ENCODE results near the gene LGALS7B. TPM values are rescaled to one million over a fixed set of nuclear protein-coding genes. Genes with fewer than 3 reads are reported as not detected.
"Not testable (repeated sequence)": the region's sequence is repeated elsewhere in the genome, so short reads cannot be mapped to it uniquely, and the experiment has no call there.

LGALS7B gene
- total RNA-seq, 2 donors from 2014 or later = not detected

DNA sequence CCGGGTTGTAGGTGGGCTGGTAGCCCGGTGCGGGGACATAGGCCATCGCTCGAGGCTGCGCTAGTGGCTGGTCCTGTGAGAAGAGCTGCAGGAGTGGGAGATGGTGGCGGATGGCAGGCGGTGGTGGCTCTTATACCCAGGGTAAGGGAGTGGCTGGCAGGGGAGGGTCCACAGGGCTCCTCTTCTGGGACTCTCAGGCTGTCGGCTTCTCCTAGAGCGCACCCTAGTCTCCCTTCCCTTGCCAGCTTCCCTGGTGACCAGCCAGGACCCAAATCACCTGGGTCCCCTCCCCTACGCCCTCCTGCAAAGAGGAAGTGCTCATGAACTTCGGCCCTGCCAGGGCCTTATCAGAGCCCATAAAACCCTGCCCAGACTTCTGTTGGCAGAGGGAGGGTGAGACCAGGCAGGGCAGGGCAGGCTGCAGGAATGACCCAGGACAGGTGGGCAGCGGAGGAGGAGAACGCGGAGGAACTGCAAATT is 23.9 kb downstream of the LGALS7B start, which contains the start of gene LGALS4:
Gene LGALS4, minus strand, starts transcription at position 105 of the 480 bp plus-strand sequence. Its CDS starts 59 bp downstream, at position 46.
- DNase-seq = peak; percentile 96
- H3K4me3 ChIP-seq = peak within 1 kb of the TSS; percentile 72
- H3K36me3 ChIP-seq = peaks cover 7% of the 10 kb centered on the region
- H3K9me3 ChIP-seq = no peaks in the 10 kb centered on the region
- intact Hi-C loops (cut with DNase I) = loop anchor here (5.0 kb wide), 1 partner anchor 34 kb away; the partner anchor contains the start of gene HNRNPL
- H3K9ac ChIP-seq (ENCODE audit: low read depth in 2 of 2, low read length in 2 of 2) = peak within 1 kb of the TSS; percentile 77 to 94
- no peaks in the 10 kb centered on the region for H3K27me3 ChIP-seq
- peaks cover 8% of the 10 kb centered on the region for H3K4me1 ChIP-seq
- H3K27ac ChIP-seq = peak within 1 kb of the TSS; percentile 93
- TF ChIP-seq, protein P1, sequence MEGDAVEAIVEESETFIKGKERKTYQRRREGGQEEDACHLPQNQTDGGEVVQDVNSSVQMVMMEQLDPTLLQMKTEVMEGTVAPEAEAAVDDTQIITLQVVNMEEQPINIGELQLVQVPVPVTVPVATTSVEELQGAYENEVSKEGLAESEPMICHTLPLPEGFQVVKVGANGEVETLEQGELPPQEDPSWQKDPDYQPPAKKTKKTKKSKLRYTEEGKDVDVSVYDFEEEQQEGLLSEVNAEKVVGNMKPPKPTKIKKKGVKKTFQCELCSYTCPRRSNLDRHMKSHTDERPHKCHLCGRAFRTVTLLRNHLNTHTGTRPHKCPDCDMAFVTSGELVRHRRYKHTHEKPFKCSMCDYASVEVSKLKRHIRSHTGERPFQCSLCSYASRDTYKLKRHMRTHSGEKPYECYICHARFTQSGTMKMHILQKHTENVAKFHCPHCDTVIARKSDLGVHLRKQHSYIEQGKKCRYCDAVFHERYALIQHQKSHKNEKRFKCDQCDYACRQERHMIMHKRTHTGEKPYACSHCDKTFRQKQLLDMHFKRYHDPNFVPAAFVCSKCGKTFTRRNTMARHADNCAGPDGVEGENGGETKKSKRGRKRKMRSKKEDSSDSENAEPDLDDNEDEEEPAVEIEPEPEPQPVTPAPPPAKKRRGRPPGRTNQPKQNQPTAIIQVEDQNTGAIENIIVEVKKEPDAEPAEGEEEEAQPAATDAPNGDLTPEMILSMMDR (IDR thresholded peaks at IDR 0.05) = no peak

DNA sequence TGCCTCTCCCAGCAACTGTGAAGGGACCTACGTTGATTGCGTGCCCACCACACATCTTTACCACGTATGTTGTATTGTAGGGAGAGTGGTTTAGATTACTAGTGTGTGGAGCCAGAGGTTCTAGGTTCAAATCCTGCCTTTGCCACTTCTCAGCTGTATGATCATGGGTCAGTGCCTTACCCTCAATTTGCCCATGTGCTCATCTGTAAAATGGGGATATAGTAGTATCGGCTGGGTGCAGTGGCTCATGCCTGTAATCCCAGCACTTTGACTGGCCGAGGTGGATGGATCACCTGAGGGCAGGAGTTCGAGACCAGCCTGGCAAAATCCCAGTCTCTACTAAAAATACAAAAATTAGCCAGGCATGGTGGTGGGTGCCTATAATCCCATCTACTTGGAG is 24.3 kb downstream of the LGALS7B start:
- TF ChIP-seq, protein P1 (IDR thresholded peaks at IDR 0.05) = no peak
- intact Hi-C loops (cut with DNase I) = loop anchor here (5.0 kb wide), 1 partner anchor 34 kb away; the partner anchor contains the start of gene HNRNPL
- H3K4me1 ChIP-seq = peaks cover 8% of the 10 kb centered on the region
- H3K9ac ChIP-seq (ENCODE audit: low read depth in 2 of 2, low read length in 2 of 2) = peak overlapping the region; percentile 33 to 94
- H3K9me3 ChIP-seq = no peaks in the 10 kb centered on the region
- H3K36me3 ChIP-seq = peaks cover 7% of the 10 kb centered on the region
- no peak for DNase-seq
- H3K4me3 ChIP-seq = peak overlapping the region; percentile 19
- H3K27ac ChIP-seq = peak overlapping the region; percentile 93
- no peaks in the 10 kb centered on the region for H3K27me3 ChIP-seq

DNA sequence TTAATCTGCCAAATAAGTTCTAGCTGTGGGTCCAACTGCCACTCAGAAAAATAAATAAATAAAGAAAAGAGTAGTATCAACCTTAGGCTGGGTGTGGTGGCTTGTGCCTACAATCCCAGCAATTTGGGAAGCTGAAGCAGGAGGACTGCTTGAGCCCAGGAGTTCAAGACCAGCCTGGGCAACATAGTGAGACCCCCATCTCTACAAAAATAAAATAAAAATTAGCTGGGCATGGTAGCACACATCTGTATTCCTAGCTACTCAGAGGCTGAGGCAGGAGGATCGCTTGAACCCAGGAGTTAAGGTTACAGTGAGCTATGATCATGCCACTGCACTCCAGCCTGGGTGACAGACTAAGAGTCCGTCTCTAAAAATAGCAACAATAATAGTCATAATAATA is 24.9 kb downstream of the LGALS7B start:
- intact Hi-C loops (cut with DNase I) = loop anchor here (5.0 kb wide), 1 partner anchor 33 kb away; the partner anchor contains the start of gene HNRNPL
- DNase-seq, H3K9me3 ChIP-seq, H3K36me3 ChIP-seq, H3K4me3 ChIP-seq, H3K27me3 ChIP-seq, H3K4me1 ChIP-seq: not testable (repeated sequence)
- Histone ChIP-seq H3K9ac (ENCODE audit: low read depth in 2 of 2, low read length in 2 of 2) (peak overlapping the region in 1 of 2 donors; percentile 94), H3K27ac (peak overlapping the region; percentile 93)

DNA sequence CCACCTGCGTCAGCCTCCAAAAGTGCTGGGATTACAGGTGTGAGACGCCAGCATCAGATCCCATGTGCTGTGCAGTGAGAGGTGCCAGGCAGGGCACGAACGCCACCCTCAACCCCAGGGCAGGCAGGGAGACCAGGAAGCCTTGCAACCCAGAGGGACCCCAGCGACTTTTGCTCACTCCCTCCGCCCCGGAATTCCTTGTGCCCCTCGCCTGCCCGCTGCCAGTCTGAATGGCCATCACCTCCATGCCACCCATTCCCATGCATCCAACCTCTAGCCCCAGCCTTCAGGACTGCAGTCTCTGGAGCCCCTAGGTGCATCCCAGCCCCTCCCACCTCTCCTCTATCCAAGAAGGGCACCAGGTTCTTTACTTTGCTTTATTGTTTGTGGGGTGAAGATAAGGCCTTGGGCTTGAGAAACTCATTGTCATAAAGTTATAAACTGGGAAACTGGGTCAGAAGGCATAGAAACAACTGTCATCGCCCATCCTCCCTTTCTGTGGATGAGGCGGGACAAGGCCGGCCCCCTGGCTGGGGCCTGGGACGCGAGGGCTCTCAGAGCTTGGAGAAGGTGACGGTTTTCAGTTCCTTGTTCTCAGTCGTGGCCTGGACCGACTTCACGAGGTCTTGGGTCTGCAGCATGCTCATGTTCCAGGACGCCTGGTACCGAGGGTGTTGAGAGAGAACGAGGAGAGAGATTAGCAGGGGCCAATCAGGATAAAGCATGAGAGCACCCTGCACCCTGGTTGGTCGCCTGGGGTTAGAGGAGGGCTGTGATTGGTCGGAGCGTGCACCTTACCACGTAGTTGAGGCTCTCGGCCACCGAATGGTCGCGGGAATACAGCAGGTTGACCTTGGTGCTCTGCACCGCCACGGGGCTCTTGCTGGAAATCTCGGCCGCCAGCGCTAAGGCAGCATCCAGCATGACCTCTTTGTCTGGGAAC is 26.3 kb downstream of the LGALS7B start:
- Histone ChIP-seq H3K4me3 (no peak overlapping the region), H3K9me3 (no peaks in the 10 kb centered on the region), H3K27ac (peak overlapping the region; percentile 93), H3K4me1 (peaks cover 8% of the 10 kb centered on the region), H3K27me3 (no peaks in the 10 kb centered on the region), H3K9ac (ENCODE audit: low read depth in 2 of 2, low read length in 2 of 2) (peak overlapping the region; percentile 30 to 85), H3K36me3 (peaks cover 7% of the 10 kb centered on the region)
- intact Hi-C loops (cut with DNase I) = no loop called here
- TF ChIP-seq, protein P1 (IDR thresholded peaks at IDR 0.05) = no peak
- DNase-seq = peak; percentile 77

DNA sequence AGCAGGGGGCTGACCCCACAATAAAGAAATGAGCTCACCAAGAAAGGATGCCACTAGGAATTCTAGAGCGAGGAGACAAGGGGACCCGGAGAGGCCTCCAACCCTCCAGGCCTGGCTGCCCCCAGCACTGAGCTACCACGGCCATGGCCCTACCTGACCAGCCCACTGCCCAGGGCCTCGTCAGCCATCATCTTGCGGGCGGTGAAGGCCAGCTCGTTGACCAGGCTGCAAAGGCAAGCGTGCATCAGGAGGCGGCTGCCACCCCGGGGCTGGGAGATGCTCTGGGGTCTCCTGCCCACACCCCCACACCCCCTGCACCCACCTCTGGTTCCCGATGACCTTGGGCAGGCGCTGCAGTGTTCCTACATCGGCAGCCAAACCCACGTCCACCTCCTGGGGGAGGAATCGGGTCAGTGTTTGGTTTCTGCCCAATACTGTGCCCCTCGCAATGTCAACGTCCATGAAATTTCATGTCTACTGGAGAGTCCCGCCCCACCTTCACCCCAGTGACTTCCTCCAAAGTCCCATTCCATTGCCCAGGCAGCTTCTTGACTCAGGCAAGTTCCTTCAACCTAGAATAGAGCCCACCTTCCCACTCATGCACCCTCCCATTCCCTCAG is 27.2 kb downstream of the LGALS7B start:
- Histone ChIP-seq H3K27ac (peak overlapping the region; percentile 93), H3K4me3 (no peak overlapping the region), H3K36me3 (peaks cover 7% of the 10 kb centered on the region), H3K9ac (ENCODE audit: low read depth in 2 of 2, low read length in 2 of 2) (peak overlapping the region; percentile 30 to 76), H3K27me3 (no peaks in the 10 kb centered on the region), H3K4me1 (peaks cover 8% of the 10 kb centered on the region), H3K9me3 (no peaks in the 10 kb centered on the region)
- TF ChIP-seq, protein P1 (IDR thresholded peaks at IDR 0.05) = no peak
- intact Hi-C loops (cut with DNase I) = no loop called here
- no peak for DNase-seq
